Body of pancreas (tissue), 4 donors: ENCODE measurements around the gene MORC1. TPM values are rescaled to one million over a fixed set of nuclear protein-coding genes. Genes with fewer than 3 reads are reported as not detected.
A peak's percentile ranks its signal among the peaks of the same experiment; 100 is the strongest.
"Not testable (repeated sequence)": the region's sequence is repeated elsewhere in the genome, so short reads cannot be mapped to it uniquely, and the experiment has no call there.

ENCODE experiments used
- ATAC-seq: fragments of 150-250 bp; one replicate; pipeline ENCODE4 v1.9.1; 2016
- DNase-seq, 4 donors: peaks; one replicate each; pipeline ENCODE4 v3.0.0-alpha.2; 2019
- H3K27ac ChIP-seq, 4 donors: fragments of 200-600 bp; sonication (generic); 1 replicate in 3 of 4; 2 replicates in 1 of 4; pipeline versions ENCODE4 v1.5.1 to v1.6.1; 2016 to 2019; ENCODE audit warnings: mild to moderate bottlenecking in 1 of 4, mixed read lengths in 1 of 4, moderate library complexity in 1 of 4
- H3K27me3 ChIP-seq, 2 donors: fragments of 200-600 bp; sonication (generic); one replicate each; pipeline ENCODE4 v1.6.0; 2016; ENCODE audit warnings: mild to moderate bottlenecking in 1 of 2
- H3K36me3 ChIP-seq, 2 donors: fragments of 200-600 bp; sonication (generic); replicated peaks in 1 of 2; 2 replicates each; pipeline ENCODE4 v1.5.1; 2016; ENCODE audit warnings: low read depth in 2 of 2; ENCODE audit not compliant: insufficient read depth in 1 of 2
- H3K4me1 ChIP-seq: fragments of 200-600 bp; sonication (generic); one replicate; pipeline ENCODE4 v1.6.0; 2016
- H3K4me3 ChIP-seq, 2 donors: fragments of 200-600 bp; sonication (generic); 1 replicate in 1 of 2; 2 replicates in 1 of 2; pipeline ENCODE4 v1.5.1; 2016 to 2019
- H3K9me3 ChIP-seq, 3 donors: fragments of 200-600 bp; sonication (generic); 1 replicate in 2 of 3; 2 replicates in 1 of 3; pipeline ENCODE4 v1.5.1; 2016
- CTCF ChIP-seq, 7 experiments: fragments of 450-650 bp in 4 of 7; fragments of 200-600 bp in 3 of 7; sonication (generic) in 3 of 7; IDR thresholded peaks; one replicate each; pipeline ENCODE4 v1.5.1; 2016 to 2019; ENCODE audit warnings: antibody characterized with exemption in 7 of 7
- POLR2A ChIP-seq, 3 donors: fragments of 450-650 bp; IDR thresholded peaks; one replicate each; pipeline ENCODE4 v1.6.1; 2016; ENCODE audit warnings: antibody characterized with exemption in 3 of 3, mild to moderate bottlenecking in 2 of 3
- WGBS, 2 donors: methylation state at CpG; one replicate each; pipeline ENCODE4 v1.1.5; 2017; 5-methylcytosine and 5-hydroxymethylcytosine counted together
- intact Hi-C: fragments of 100-400 bp; cut with DNase I; formaldehyde crosslinking; loops from one replicate; pipeline ENCODE4 v1.15.1; 2023
- total RNA-seq, 2 donors: library from RNA; depleted of rRNA; stranded (reverse); fragments of >200 nt; gene quantifications; one replicate each; pipeline ENCODE4 v1.1.0, GENCODE V29; 2016

The MORC1 gene
- total RNA-seq, 2 donors from 2014 or later: not detected

DNA sequence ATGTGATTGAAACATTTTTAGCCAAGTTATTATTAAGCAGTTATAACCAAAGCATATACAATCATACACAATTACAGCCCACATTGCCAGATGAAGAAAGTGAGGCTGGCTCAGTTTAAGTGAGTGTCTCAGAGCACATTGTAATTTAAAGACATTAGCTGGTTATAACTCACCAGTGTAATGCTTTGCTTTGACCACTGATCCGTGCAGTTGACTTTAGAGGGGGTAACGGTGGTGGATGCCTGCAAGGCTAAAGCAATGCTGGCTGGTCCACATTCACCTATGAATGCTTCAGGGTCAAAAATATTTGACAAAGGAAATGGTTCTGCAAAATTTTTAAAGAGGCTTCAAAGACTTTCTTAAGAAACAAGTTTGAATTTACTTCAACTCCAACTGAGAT is 19.8 kb upstream of the MORC1 start:
- WGBS, 2 donors: 57 to 69% methylated on average over 2 of the region's 2 CpGs
- no peak for TF ChIP-seq POLR2A (IDR thresholded peaks at IDR 0.05)
- TF ChIP-seq CTCF (IDR thresholded peaks at IDR 0.05): no peak
- no peaks in the 10 kb centered on the region for H3K27me3 ChIP-seq
- H3K27ac ChIP-seq: no peak overlapping the region
- H3K4me1 ChIP-seq: peaks cover 4% of the 10 kb centered on the region
- DNase-seq (no peak), ATAC-seq (no peak)
- no peak overlapping the region for H3K4me3 ChIP-seq
- intact Hi-C loops: no loop called here
- H3K9me3 ChIP-seq: no peaks in the 10 kb centered on the region
- H3K36me3 ChIP-seq: no peaks in the 10 kb centered on the region

- WGBS, 2 donors: 75 to 85% methylated on average over 3 of the region's 3 CpGs
- no peak within 1 kb of the TSS for H3K4me3 ChIP-seq
- H3K4me1 ChIP-seq: peaks cover 4% of the 10 kb centered on the region
- no peak for TF ChIP-seq CTCF (IDR thresholded peaks at IDR 0.05)
- no peak for TF ChIP-seq POLR2A (IDR thresholded peaks at IDR 0.05)
- no peaks in the 10 kb centered on the region for H3K27me3 ChIP-seq
- DNase-seq (no peak), ATAC-seq (no peak)
- H3K9me3 ChIP-seq: no peaks in the 10 kb centered on the region
- intact Hi-C loops: no loop called here
- H3K36me3 ChIP-seq: no peaks in the 10 kb centered on the region
- H3K27ac ChIP-seq: no peak within 1 kb of the TSS
Observed at GRCh38 chr3:109136523-109136922, 18.6 kb upstream of the MORC1 start, which contains the start of gene C3orf85. Gene C3orf85 (plus strand): TSS chr3:109136719. CDS start chr3:109136848, 129 bp downstream.

DNA sequence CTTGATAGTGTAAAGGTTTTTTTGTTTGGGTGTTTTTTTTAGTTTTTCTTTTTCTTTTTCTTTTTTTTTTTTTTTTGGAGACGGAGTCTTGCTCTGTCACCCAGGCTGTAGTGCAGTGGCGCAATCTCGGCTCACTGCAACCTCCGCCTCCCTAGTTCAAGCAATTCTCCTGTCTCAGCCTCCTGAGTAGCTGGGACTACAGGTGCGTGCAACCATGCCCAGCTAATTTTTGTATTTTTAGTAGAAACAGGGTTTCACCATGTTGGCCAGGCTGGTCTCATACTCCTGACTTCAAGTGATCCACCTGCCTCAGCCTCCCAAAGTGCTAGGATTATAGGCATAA is 15.5 kb upstream of the MORC1 start:
- 86 to 87% methylated on average over 5 of the region's 5 CpGs for WGBS, 2 donors
- H3K36me3 ChIP-seq, DNase-seq, H3K27me3 ChIP-seq, H3K9me3 ChIP-seq, H3K4me3 ChIP-seq, H3K4me1 ChIP-seq, intact Hi-C loops, H3K27ac ChIP-seq, ATAC-seq: not testable (repeated sequence)

DNA sequence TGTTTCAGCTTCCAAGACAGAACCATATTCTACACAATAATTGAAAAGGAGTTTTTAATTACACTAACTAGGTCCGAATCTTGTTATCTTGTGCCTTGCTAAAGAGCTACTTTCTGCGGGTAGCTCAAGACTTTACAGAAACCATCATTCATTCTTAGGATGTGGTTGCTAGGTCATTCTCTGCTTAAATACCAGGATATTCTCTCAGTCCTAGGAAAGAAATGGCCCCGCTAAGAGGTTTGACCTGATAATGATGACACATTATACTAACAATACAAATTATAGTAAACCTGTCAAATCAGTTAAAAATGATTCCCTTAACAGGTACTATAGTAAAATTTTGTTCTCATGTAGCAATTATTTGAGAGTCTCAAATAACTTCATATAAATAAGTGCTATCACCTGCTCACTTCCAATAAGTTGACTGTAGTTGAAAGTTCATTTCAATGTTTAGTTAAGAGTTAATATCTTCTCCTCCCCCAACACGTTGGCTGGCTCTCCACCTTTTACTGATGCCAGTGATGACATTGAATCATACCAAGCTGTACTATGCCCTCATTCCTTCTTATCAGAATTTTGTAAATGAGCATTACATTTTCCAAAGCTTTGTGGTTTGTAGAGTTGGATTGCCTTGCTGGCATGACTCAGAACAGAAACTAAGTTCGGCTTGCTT is 15.0 kb upstream of the MORC1 start:
- H3K27ac ChIP-seq: no peak overlapping the region
- intact Hi-C loops: no loop called here
- TF ChIP-seq CTCF (IDR thresholded peaks at IDR 0.05): no peak
- TF ChIP-seq POLR2A (IDR thresholded peaks at IDR 0.05): no peak
- no peak overlapping the region for H3K4me3 ChIP-seq
- H3K36me3 ChIP-seq: no peaks in the 10 kb centered on the region
- H3K27me3 ChIP-seq: no peaks in the 10 kb centered on the region
- DNase-seq (peak in 3 of 4 donors; percentile 13 to 40 (median 21)), ATAC-seq (peak; percentile 55)
- H3K4me1 ChIP-seq: peaks cover 4% of the 10 kb centered on the region
- no peaks in the 10 kb centered on the region for H3K9me3 ChIP-seq
- 57 to 59% methylated on average over 5 of the region's 5 CpGs for WGBS, 2 donors

DNA sequence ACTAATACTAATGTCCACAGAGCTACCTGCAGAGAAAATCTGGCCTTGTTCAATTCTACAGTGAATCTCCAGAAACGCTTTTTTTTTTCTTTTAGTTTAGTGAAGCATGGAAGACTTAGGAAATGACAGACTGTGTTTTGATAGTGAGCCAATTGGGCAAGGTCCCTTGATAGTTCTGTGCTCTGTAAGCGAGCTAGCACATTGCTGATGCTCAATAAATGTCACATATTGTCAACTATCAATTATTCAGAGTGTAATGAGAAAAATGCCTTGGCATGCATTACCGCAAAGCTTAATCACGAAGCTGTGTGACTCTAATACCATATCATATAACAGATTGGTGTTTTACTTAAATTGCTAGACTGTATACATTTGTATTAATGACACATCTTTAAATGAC is 13.3 kb upstream of the MORC1 start:
- Histone ChIP-seq H3K9me3 (no peaks in the 10 kb centered on the region), H3K27ac (no peak overlapping the region), H3K27me3 (no peaks in the 10 kb centered on the region), H3K4me1 (peaks cover 4% of the 10 kb centered on the region), H3K4me3 (no peak overlapping the region), H3K36me3 (no peaks in the 10 kb centered on the region)
- WGBS, 2 donors: 64 to 67% methylated on average over 4 of the region's 4 CpGs
- ATAC-seq (no peak), DNase-seq (no peak)
- intact Hi-C loops: no loop called here
- TF ChIP-seq CTCF (IDR thresholded peaks at IDR 0.05) (no peak), POLR2A (IDR thresholded peaks at IDR 0.05) (no peak)
